DOHH2 (cell line): ENCODE results near the gene APMAP.

Experiments used
- EZH2phosphoT487 ChIP-seq: fragments of 200-600 bp; sonication (generic); IDR thresholded peaks from 2 replicates; pipeline ENCODE4 v1.6.1; 2017; ENCODE audit warnings: borderline replicate concordance, mild to moderate bottlenecking, antibody characterized with exemption, low read length, moderate library complexity, mixed read lengths
- TF ChIP-seq, protein P1 (sequence below): fragments of 200-600 bp; sonication (generic); IDR thresholded peaks from one replicate; pipeline ENCODE4 v1.5.1; 2014; ENCODE audit warnings: antibody characterized with exemption, mild to moderate bottlenecking, low read depth, low read length; ENCODE audit not compliant: poor library complexity, severe bottlenecking

DNA sequence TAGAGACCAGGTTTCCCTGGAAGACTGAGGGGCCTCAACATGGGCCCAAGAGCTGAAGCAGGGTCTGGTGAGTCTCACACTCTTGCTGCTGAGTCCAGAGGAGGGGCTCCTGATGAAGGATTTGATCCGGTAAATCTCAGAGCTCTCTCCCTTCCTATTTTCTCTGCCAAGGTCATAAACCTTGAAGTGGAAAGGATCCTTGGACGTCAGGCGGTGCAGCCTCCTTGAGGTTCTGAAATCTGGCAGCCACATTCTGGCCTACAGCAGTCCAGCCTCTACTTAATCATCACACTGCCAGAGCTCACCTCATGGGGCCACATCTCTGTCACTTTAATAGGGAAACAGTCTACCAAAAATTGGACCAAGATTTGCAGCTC, 41.4 kb upstream of the APMAP start:
- TF ChIP-seq, protein P1, sequence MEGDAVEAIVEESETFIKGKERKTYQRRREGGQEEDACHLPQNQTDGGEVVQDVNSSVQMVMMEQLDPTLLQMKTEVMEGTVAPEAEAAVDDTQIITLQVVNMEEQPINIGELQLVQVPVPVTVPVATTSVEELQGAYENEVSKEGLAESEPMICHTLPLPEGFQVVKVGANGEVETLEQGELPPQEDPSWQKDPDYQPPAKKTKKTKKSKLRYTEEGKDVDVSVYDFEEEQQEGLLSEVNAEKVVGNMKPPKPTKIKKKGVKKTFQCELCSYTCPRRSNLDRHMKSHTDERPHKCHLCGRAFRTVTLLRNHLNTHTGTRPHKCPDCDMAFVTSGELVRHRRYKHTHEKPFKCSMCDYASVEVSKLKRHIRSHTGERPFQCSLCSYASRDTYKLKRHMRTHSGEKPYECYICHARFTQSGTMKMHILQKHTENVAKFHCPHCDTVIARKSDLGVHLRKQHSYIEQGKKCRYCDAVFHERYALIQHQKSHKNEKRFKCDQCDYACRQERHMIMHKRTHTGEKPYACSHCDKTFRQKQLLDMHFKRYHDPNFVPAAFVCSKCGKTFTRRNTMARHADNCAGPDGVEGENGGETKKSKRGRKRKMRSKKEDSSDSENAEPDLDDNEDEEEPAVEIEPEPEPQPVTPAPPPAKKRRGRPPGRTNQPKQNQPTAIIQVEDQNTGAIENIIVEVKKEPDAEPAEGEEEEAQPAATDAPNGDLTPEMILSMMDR, result no peak
- TF ChIP-seq EZH2phosphoT487, result no peak
